A549 (cell line): Measurements from ENCODE around the gene PLAAT1. TPM values are rescaled to one million over a fixed set of nuclear protein-coding genes. Genes with fewer than 3 reads are reported as not detected.

Experiments used
- ATAC-seq, 2 experiments: fragments of 200-7000 bp in 1 of 2; fragments of >200 bp in 1 of 2; cut with Nextera tagmentation in 1 of 2; cut with Tn5 transposase in 1 of 2; 3 replicates each; pipeline versions ENCODE4 v1.8.0 to v1.9.1; 2018 to 2020; ENCODE audit warnings: mild to moderate bottlenecking in 1 of 2, moderate library complexity in 1 of 2
- CTCF ChIA-PET: fragments of 300-600 bp; sonication (Branson Sonifier 250); formaldehyde crosslinking; extraction: SDS; loops from one replicate; lab custom pipeline; 2021; ENCODE audit warnings: antibody characterized with exemption, inconsistent platforms; lab: Yijun Ruan, JAX
- POLR2A ChIA-PET: fragments of 350-600 bp; formaldehyde crosslinking; extraction: SDS; loops from one replicate; lab custom pipeline; 2021; ENCODE audit warnings: antibody characterized with exemption, inconsistent platforms; lab: Yijun Ruan, JAX
- DNase-seq, 2 experiments: peaks; one replicate each; pipeline versions ENCODE4 v3.0.0 to v3.0.0-alpha.2; 2011 to 2016; ENCODE audit warnings: low read depth in 1 of 2, low spot score in 1 of 2
- FAIRE-seq: peaks from 2 replicates; lab custom pipeline; 2011; peaks lifted over from hg19 to GRCh38; lab: Jason Lieb, UNC
- H3K27ac ChIP-seq, 2 experiments: fragments of >200 bp; sonication (Bioruptor Twin); formaldehyde crosslinking; 3 replicates each; pipeline ENCODE4 v1.5.1; 2016 to 2017
- H3K4me1 ChIP-seq: fragments of >200 bp; sonication (Bioruptor Twin); formaldehyde crosslinking; 3 replicates; pipeline ENCODE4 v1.6.1; 2016
- H3K4me2 ChIP-seq: fragments of >200 bp; sonication (Bioruptor Twin); formaldehyde crosslinking; 3 replicates; pipeline ENCODE4 v1.6.1; 2016
- H3K4me3 ChIP-seq: fragments of >200 bp; sonication (Bioruptor Twin); formaldehyde crosslinking; 3 replicates; pipeline ENCODE4 v1.5.1; 2016
- H3K9me3 ChIP-seq: fragments of >200 bp; sonication (Bioruptor Twin); formaldehyde crosslinking; 3 replicates; pipeline ENCODE4 v1.6.1; 2016
- BHLHE40 ChIP-seq: IDR thresholded peaks from 2 replicates; pipeline ENCODE4 v1.6.1; 2012; ENCODE audit warnings: low read depth, low read length, inconsistent platforms
- CBX2 ChIP-seq: fragments of 200-600 bp; sonication (generic); IDR thresholded peaks from 2 replicates; pipeline ENCODE4 v1.6.1; 2016; ENCODE audit warnings: low read depth, mild to moderate bottlenecking, borderline replicate concordance
- CBX8 ChIP-seq: fragments of 200-600 bp; sonication (generic); IDR thresholded peaks from 2 replicates; pipeline ENCODE4 v1.6.1; 2016
- CEBPB ChIP-seq, 2 experiments: fragments of >200 bp in 1 of 2; sonication (Bioruptor Twin) in 1 of 2; formaldehyde crosslinking in 1 of 2; IDR thresholded peaks; 2 replicates each; pipeline ENCODE4 v1.6.1; 2012 to 2016
- CHD2 ChIP-seq: fragments of 150-350 bp; IDR thresholded peaks from 2 replicates; pipeline ENCODE4 v1.6.1; 2014; ENCODE audit warnings: low read length; ENCODE audit not compliant: partially characterized antibody
- FOSB ChIP-seq: fragments of 250-450 bp; sonication (Bioruptor Pico); IDR thresholded peaks from 2 replicates; pipeline ENCODE4 v1.5.0; 2020; ENCODE audit warnings: mild to moderate bottlenecking, moderate library complexity
- GATA3 ChIP-seq: IDR thresholded peaks from 2 replicates; pipeline ENCODE4 v1.6.1; 2012; ENCODE audit warnings: borderline replicate concordance
- JUNB ChIP-seq: fragments of >200 bp; sonication (Bioruptor Twin); formaldehyde crosslinking; IDR thresholded peaks from 2 replicates; pipeline ENCODE4 v1.6.1; 2016
- KDM5A ChIP-seq: fragments of 200-600 bp; sonication (generic); IDR thresholded peaks from 2 replicates; pipeline ENCODE4 v1.6.1; 2016; ENCODE audit warnings: antibody characterized with exemption, mild to moderate bottlenecking
- NPAS2 ChIP-seq: fragments of 250-450 bp; sonication (Bioruptor Pico); IDR thresholded peaks from 2 replicates; pipeline ENCODE4 v1.8.0; 2022; ENCODE audit warnings: mild to moderate bottlenecking, moderate library complexity, borderline replicate concordance
- NR3C1 ChIP-seq: fragments of >200 bp; sonication (Bioruptor Twin); formaldehyde crosslinking; IDR thresholded peaks from 3 replicates; pipeline ENCODE4 v1.6.1; 2017
- RFX5 ChIP-seq: fragments of 450-650 bp; IDR thresholded peaks from 2 replicates; pipeline ENCODE4 v1.7.1; 2014; ENCODE audit warnings: antibody characterized with exemption, mild to moderate bottlenecking, moderate library complexity
- TFCP2L1 ChIP-seq: fragments of 250-450 bp; sonication (Bioruptor Pico); IDR thresholded peaks from 2 replicates; pipeline ENCODE4 v1.5.0; 2021; ENCODE audit warnings: mild to moderate bottlenecking
- ZC3H11A ChIP-seq: fragments of 450-650 bp; IDR thresholded peaks from 2 replicates; pipeline ENCODE4 v1.6.1; 2014; ENCODE audit warnings: antibody characterized with exemption, mild to moderate bottlenecking
- ZNF302 ChIP-seq: fragments of 250-450 bp; sonication (Bioruptor Pico); IDR thresholded peaks from 2 replicates; pipeline ENCODE4 v1.9.0; 2021; ENCODE audit warnings: inconsistent platforms, mild to moderate bottlenecking, moderate library complexity
- ZSCAN20 ChIP-seq: fragments of 250-450 bp; sonication (Bioruptor Pico); IDR thresholded peaks from 2 replicates; pipeline ENCODE4 v1.8.0; 2022; ENCODE audit warnings: mild to moderate bottlenecking, moderate library complexity
- WGBS: methylation state at CpG from one replicate; pipeline ENCODE4 v1.1.6; 2017; ENCODE audit errors: missing lambda C conversion rate; 5-methylcytosine and 5-hydroxymethylcytosine counted together
- polyA plus RNA-seq, 4 experiments: library from polyadenylated mRNA; depleted of rRNA in 3 of 4; stranded (reverse); fragments of >200 nt; fragmentation: RNase III in 1 of 4; extraction: RNeasy Plus Mini Kit Qiagen cat#74134 plus additional on column Dnase treatment in 1 of 4; gene quantifications; 2 replicates in 3 of 4; 3 replicates in 1 of 4; pipeline ENCODE4 v1.2.3, GENCODE V29; 2011 to 2017
- TF ChIP-seq, protein P1 (sequence below): fragments of >200 bp; sonication (Bioruptor Twin); formaldehyde crosslinking; IDR thresholded peaks from 3 replicates; pipeline ENCODE4 v1.5.1; 2016
- TF ChIP-seq, protein P2 (sequence below): fragments of >200 bp; sonication (Bioruptor Twin); formaldehyde crosslinking; IDR thresholded peaks from 3 replicates; pipeline ENCODE4 v1.6.1; 2016
- TF ChIP-seq, protein P3 (sequence below): fragments of 250-450 bp; sonication (Bioruptor Pico); IDR thresholded peaks from 2 replicates; pipeline ENCODE4 v1.5.0; 2021; ENCODE audit warnings: mild to moderate bottlenecking, moderate library complexity, borderline replicate concordance
- TF ChIP-seq, protein P4 (sequence below): fragments of 200-600 bp; sonication (generic); IDR thresholded peaks from 2 replicates; pipeline ENCODE4 v1.6.1; 2016; ENCODE audit warnings: antibody characterized with exemption, mild to moderate bottlenecking, moderate library complexity

The PLAAT1 gene
- polyA plus RNA-seq, 2 of the 4 experiments (the other 2 are of a cell fraction): 0.12 TPM; not detected in 1

DNA sequence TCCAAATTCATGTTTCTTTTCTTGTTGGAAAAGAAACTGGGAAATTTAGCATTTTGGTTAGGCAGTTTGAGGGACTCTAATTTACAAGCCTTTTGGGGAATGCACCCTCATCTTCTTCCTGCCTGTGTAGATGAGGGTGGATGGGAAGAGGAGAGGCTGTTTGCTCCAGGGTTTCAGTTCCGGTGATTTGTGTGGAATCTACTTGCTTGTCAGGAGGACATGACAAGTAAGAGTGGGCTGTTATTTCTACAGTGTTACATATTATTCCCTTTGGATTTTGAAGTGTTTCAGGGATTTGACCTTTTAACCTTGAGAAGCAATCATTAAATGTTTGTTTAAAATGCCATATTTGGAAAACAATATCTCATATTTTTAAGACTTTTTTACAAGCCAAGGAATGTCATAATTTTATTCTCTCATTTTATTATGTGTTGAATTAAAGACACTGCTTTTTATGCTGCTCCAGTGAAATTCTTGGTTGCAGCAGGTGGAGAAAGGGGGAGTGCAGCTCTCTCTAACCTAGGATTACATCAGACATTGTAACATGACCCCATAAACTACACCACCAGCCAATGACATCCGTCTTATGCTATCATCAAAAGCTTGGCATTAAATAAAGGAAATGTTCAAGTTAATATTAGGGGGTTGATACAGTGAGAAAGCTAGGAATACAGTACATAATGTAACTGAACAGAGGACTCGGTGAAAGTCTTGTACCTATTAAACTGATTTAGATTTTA is 30.2 kb downstream of the PLAAT1 start:
- TF ChIP-seq FOSB (CRISPR knock-in tag): no peak
- TF ChIP-seq, protein P1, sequence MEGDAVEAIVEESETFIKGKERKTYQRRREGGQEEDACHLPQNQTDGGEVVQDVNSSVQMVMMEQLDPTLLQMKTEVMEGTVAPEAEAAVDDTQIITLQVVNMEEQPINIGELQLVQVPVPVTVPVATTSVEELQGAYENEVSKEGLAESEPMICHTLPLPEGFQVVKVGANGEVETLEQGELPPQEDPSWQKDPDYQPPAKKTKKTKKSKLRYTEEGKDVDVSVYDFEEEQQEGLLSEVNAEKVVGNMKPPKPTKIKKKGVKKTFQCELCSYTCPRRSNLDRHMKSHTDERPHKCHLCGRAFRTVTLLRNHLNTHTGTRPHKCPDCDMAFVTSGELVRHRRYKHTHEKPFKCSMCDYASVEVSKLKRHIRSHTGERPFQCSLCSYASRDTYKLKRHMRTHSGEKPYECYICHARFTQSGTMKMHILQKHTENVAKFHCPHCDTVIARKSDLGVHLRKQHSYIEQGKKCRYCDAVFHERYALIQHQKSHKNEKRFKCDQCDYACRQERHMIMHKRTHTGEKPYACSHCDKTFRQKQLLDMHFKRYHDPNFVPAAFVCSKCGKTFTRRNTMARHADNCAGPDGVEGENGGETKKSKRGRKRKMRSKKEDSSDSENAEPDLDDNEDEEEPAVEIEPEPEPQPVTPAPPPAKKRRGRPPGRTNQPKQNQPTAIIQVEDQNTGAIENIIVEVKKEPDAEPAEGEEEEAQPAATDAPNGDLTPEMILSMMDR: no peak
- TF ChIP-seq, protein P2, sequence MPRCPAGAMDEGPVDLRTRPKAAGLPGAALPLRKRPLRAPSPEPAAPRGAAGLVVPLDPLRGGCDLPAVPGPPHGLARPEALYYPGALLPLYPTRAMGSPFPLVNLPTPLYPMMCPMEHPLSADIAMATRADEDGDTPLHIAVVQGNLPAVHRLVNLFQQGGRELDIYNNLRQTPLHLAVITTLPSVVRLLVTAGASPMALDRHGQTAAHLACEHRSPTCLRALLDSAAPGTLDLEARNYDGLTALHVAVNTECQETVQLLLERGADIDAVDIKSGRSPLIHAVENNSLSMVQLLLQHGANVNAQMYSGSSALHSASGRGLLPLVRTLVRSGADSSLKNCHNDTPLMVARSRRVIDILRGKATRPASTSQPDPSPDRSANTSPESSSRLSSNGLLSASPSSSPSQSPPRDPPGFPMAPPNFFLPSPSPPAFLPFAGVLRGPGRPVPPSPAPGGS: no peak
- TF ChIP-seq GATA3: no peak
- no peak for TF ChIP-seq BHLHE40
- TF ChIP-seq JUNB: no peak
- TF ChIP-seq TFCP2L1: no peak
- TF ChIP-seq ZNF302: no peak
- TF ChIP-seq ZSCAN20 (CRISPR knock-in tag): no peak
- no peak for TF ChIP-seq CBX8
- no peak for TF ChIP-seq NR3C1
- Histone ChIP-seq H3K4me1 (no peaks in the 10 kb centered on the region), H3K9me3 (no peaks in the 10 kb centered on the region), H3K4me2 (no peak overlapping the region), H3K4me3 (no peak overlapping the region), H3K27ac (no peak overlapping the region)
- ChIA-PET CTCF (no interaction called here), POLR2A (no interaction called here)
- WGBS: 32% methylated on average over 3 of the region's 3 CpGs
- FAIRE-seq (no peak), DNase-seq (no peak), ATAC-seq (no peak)

DNA sequence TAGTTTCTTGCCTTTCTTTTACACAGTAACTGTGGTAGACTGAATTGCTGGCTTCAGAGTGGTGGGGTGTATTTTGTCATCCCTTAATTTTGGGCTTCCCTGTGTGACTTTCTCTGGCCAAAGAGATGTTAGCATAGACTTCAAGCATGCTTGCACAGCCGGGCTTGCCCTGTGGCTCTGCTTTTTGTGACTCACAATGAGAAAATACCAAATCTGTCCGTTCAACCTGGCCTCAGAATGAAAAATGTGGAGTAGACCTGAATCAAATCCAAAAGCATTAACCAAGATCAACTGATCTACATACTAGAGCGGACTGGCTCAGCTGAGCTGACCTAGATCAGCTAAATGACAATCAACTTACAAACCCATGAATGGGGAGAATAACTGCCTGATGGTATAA is 51.4 kb downstream of the PLAAT1 start:
- no peak for ATAC-seq
- no peak overlapping the region for H3K27ac ChIP-seq
- DNase-seq: no peak
- ChIA-PET CTCF (no interaction called here), POLR2A (no interaction called here)
- FAIRE-seq: no peak
- TF ChIP-seq JUNB (no peak), ZC3H11A (no peak), RFX5 (no peak), CBX2 (no peak), GATA3 (no peak), KDM5A (no peak), CEBPB (IDR thresholded peaks at IDR 0.05) (no peak), CBX8 (no peak), NPAS2 (CRISPR knock-in tag) (no peak), CHD2 (no peak), NR3C1 (no peak)
- TF ChIP-seq, protein P3, sequence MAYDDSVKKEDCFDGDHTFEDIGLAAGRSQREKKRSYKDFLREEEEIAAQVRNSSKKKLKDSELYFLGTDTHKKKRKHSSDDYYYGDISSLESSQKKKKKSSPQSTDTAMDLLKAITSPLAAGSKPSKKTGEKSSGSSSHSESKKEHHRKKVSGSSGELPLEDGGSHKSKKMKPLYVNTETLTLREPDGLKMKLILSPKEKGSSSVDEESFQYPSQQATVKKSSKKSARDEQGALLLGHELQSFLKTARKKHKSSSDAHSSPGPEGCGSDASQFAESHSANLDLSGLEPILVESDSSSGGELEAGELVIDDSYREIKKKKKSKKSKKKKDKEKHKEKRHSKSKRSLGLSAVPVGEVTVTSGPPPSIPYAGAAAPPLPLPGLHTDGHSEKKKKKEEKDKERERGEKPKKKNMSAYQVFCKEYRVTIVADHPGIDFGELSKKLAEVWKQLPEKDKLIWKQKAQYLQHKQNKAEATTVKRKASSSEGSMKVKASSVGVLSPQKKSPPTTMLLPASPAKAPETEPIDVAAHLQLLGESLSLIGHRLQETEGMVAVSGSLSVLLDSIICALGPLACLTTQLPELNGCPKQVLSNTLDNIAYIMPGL (CRISPR knock-in tag): no peak
- TF ChIP-seq, protein P1: no peak
- TF ChIP-seq, protein P4, sequence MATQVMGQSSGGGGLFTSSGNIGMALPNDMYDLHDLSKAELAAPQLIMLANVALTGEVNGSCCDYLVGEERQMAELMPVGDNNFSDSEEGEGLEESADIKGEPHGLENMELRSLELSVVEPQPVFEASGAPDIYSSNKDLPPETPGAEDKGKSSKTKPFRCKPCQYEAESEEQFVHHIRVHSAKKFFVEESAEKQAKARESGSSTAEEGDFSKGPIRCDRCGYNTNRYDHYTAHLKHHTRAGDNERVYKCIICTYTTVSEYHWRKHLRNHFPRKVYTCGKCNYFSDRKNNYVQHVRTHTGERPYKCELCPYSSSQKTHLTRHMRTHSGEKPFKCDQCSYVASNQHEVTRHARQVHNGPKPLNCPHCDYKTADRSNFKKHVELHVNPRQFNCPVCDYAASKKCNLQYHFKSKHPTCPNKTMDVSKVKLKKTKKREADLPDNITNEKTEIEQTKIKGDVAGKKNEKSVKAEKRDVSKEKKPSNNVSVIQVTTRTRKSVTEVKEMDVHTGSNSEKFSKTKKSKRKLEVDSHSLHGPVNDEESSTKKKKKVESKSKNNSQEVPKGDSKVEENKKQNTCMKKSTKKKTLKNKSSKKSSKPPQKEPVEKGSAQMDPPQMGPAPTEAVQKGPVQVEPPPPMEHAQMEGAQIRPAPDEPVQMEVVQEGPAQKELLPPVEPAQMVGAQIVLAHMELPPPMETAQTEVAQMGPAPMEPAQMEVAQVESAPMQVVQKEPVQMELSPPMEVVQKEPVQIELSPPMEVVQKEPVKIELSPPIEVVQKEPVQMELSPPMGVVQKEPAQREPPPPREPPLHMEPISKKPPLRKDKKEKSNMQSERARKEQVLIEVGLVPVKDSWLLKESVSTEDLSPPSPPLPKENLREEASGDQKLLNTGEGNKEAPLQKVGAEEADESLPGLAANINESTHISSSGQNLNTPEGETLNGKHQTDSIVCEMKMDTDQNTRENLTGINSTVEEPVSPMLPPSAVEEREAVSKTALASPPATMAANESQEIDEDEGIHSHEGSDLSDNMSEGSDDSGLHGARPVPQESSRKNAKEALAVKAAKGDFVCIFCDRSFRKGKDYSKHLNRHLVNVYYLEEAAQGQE: no peak
- TF ChIP-seq, protein P2: no peak
- no peaks in the 10 kb centered on the region for H3K4me1 ChIP-seq
- H3K4me3 ChIP-seq: no peak overlapping the region
- no peaks in the 10 kb centered on the region for H3K9me3 ChIP-seq
- 0% methylated on average over 3 of the region's 3 CpGs for WGBS
- H3K4me2 ChIP-seq: no peak overlapping the region
